GM18868 (cell line): Measurements from ENCODE around the gene STXBP4.

ENCODE experiments used
- ATAC-seq: cut with Tn5 transposase; IDR thresholded peaks from one replicate; pipeline ENCODE4 v1.9.1; 2021; ENCODE audit warnings: mild to moderate bottlenecking, moderate library complexity; ENCODE audit not compliant: unreplicated experiment

STXBP4 gene

GRCh38 chr17:54969658-54970572 is 1.4 kb downstream of the STXBP4 start:
- ATAC-seq: no peak

- no peak for ATAC-seq
These were observed 2.6 kb downstream of the STXBP4 start for GRCh38 chr17:54971147-54971546.

- ATAC-seq: no peak
These were observed 3.3 kb downstream of the STXBP4 start for GRCh38 chr17:54971901-54972300.

GRCh38 chr17:54972406-54973138 is 4.0 kb downstream of the STXBP4 start:
- ATAC-seq: no peak

- no peak for ATAC-seq
These were observed 6.2 kb downstream of the STXBP4 start for GRCh38 chr17:54974759-54975158.

- no peak for ATAC-seq
These were observed 7.8 kb downstream of the STXBP4 start for GRCh38 chr17:54976316-54976715.

GRCh38 chr17:54977744-54978143 is 9.2 kb downstream of the STXBP4 start:
- no peak for ATAC-seq

- no peak for ATAC-seq
These were observed 11.1 kb downstream of the STXBP4 start for GRCh38 chr17:54979657-54980056.

- no peak for ATAC-seq
These were observed 11.8 kb downstream of the STXBP4 start for GRCh38 chr17:54980375-54980774.

- ATAC-seq: no peak
These were observed 13.8 kb downstream of the STXBP4 start for GRCh38 chr17:54982399-54982798.

- peak; percentile 72 for ATAC-seq
These were observed 14.7 kb downstream of the STXBP4 start for GRCh38 chr17:54983260-54983659.

GRCh38 chr17:54985476-54985875 is 16.9 kb downstream of the STXBP4 start:
- ATAC-seq: no peak

- no peak for ATAC-seq
These were observed 21.6 kb downstream of the STXBP4 start for GRCh38 chr17:54990118-54990517.

- no peak for ATAC-seq
These were observed 23.0 kb downstream of the STXBP4 start for GRCh38 chr17:54991567-54991966.

- no peak for ATAC-seq
These were observed 24.5 kb downstream of the STXBP4 start for GRCh38 chr17:54992797-54993639.

- ATAC-seq: no peak
These were observed 27.9 kb downstream of the STXBP4 start for GRCh38 chr17:54996441-54996840.

GRCh38 chr17:55002458-55002857 is 33.9 kb downstream of the STXBP4 start:
- ATAC-seq: no peak

GRCh38 chr17:55004484-55004883 is 35.9 kb downstream of the STXBP4 start:
- no peak for ATAC-seq

- ATAC-seq: peak; percentile 61
These were observed 37.0 kb downstream of the STXBP4 start for GRCh38 chr17:55005520-55005919.

- no peak for ATAC-seq
These were observed 55.1 kb downstream of the STXBP4 start for GRCh38 chr17:55023626-55024025.

- peak; percentile 100 for ATAC-seq
These were observed 69.3 kb downstream of the STXBP4 start for GRCh38 chr17:55037828-55038227.
